NCI-H748 treated with DMSO at 0.1 percent for 48 hours (cell line): Measurements from ENCODE around the gene CDC42BPA.
"Not testable (repeated sequence)": the region's sequence is repeated elsewhere in the genome, so short reads cannot be mapped to it uniquely, and the experiment has no call there.

Source experiments
- DNase-seq: peaks from one replicate; lab custom pipeline; 2025; lab: John Stamatoyannopoulos, UW

CDC42BPA gene

GRCh38 chr1:226960944-226961765 lies 357.1 kb downstream of the CDC42BPA start:
- DNase-seq: no peak

- DNase-seq: no peak
Observed at GRCh38 chr1:226960256-226960655, 358.0 kb downstream of the CDC42BPA start.

- DNase-seq: no peak
Observed at GRCh38 chr1:226958300-226958699, 360.0 kb downstream of the CDC42BPA start.

DNA sequence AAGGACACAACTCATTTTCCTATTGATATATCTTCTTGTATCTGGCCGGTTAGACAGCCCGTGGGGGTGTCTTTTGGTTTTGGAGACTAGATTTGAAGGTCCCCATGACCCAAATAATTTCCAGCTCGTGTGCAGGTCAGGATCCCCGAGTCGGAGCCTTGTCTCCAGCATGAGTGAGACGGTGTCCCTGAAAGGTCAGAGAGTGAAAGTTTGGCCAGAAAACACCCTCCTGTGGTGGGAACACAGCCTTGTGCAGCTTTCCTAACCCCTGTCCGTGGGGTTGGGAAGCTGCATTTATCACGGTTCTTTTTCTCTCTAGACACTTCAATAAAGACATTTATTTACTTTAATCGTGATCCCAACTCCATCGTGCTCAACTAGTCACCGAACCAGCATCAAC lies 360.6 kb downstream of the CDC42BPA start:
- no peak for DNase-seq

- DNase-seq: no peak
Observed at GRCh38 chr1:226956942-226957713, 361.2 kb downstream of the CDC42BPA start.

DNA sequence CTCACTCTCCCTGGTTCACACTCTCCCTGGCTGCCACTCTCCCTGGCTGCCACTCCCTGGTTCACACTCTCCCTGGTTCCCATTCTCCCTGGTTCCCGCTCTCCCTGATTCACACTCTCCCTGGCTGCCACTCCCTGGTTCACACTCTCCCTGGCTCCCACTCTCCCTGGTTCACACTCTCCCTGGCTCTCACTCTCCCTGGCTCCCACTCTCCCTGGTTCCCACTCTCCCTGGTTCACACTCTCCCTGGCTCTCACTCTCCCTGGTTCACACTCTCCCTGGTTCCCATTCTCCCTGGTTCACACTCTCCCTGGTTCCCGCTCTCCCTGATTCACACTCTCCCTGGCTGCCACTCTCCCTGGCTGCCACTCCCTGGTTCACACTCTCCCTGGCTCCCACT lies 362.4 kb downstream of the CDC42BPA start:
- not testable (repeated sequence) for DNase-seq

DNA sequence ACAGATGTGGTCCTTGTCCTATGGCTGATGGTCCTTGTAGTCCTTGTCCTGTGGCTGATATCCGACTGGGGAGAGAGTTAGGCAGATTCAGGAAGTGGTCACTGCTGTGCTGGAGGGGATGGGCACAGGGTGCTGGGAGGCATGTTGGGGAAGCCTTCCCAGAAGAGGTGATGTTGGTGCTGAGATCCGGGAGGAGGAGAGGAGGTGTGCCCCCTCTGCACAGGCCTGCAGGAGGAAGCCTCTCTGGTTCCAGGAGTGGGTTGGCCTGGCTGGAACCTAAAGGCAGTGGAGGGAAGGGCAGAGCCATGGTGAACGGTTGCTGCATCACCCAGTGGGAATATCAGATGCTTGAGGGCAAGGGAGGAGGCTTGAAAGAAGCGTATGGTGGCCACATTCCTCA lies 363.5 kb downstream of the CDC42BPA start:
- no peak for DNase-seq

- DNase-seq: no peak
Observed at GRCh38 chr1:226954337-226954736, 364.0 kb downstream of the CDC42BPA start.

GRCh38 chr1:226953175-226953800 lies 365.0 kb downstream of the CDC42BPA start:
- no peak for DNase-seq

DNA sequence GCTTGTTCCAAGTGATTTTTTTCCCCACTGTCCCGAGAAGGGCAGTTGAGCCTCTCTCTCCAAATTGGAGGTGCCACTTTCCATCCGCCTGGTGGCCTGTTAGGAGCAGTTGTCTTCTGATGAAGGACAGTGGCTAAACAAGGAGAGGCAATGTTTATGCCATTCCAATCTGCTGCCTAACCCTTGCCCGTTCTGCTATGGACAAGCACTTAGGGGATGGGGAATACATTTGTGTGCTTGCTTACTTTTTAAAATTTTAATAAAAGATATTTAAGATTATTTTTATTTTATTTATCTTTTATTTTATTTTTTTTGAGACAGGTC lies 366.2 kb downstream of the CDC42BPA start:
- DNase-seq: no peak

- DNase-seq: no peak
Observed at GRCh38 chr1:226951286-226952117, 366.8 kb downstream of the CDC42BPA start.

DNA sequence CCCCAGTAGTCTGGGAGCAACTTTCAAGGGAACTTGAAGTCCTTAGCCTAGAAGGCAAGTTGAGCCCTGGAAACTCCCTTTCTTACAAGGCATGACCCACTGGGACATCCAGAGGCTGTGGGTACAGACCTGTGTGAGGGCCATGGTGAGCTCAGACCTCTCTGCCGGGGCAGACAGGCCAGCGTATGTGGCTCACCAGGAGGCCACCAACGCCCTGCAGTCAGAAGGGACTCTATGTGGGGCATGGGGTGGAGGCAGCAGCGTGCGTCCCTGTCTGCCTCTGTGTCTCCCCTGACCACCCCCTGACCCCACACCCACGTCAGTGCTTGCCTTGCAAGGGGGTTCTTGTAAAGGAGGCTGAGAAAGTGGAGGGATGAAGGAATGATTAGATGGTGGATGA lies 367.4 kb downstream of the CDC42BPA start:
- no peak for DNase-seq

GRCh38 chr1:226950316-226950715 lies 368.0 kb downstream of the CDC42BPA start:
- DNase-seq: no peak

DNA sequence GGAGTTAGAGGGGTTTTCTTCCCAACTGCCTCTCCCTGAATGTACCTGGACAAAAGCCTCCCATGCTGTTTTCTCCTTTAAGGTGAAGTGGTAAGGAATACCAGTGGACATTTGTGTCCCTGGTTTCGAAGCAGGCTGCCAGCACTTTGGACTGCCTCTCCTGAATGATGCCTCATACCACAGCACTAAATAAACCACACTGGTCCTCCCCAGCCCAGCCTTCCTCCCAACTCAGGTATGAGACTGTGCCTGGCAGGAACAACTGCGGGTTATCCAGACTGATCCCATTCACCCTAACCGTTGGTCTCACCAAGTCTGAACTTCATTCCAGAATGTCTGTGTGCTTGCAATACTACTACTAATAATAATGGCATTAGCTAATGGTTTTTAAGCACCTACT lies 368.9 kb downstream of the CDC42BPA start:
- no peak for DNase-seq

DNA sequence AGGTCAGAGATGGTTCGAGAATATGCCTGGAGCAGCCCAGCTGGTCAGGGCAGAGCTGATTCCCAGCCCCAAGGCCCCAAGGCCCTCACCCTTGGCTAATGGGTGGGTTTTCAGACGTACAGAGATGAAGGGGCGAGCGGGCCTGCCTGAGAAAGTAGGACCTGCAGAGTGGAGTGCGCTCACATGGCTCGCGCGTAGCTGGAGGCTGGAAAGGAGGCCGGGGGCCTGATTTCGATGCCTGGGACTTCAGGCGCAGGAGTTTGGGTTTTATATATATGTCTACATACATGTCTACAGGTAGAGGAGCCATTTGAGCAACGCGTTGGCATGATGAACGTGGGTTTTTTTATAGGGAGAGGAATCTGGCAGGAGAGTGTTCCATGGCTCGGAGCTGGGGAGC lies 369.3 kb downstream of the CDC42BPA start:
- no peak for DNase-seq

GRCh38 chr1:226948480-226948879 lies 369.8 kb downstream of the CDC42BPA start:
- no peak for DNase-seq

GRCh38 chr1:226948051-226948450 lies 370.2 kb downstream of the CDC42BPA start:
- DNase-seq: no peak

- DNase-seq: no peak
Observed at GRCh38 chr1:226946841-226947240, 371.5 kb downstream of the CDC42BPA start.

- DNase-seq: no peak
Observed at GRCh38 chr1:226946285-226946684, 372.0 kb downstream of the CDC42BPA start.

GRCh38 chr1:226945858-226946245 lies 372.4 kb downstream of the CDC42BPA start:
- DNase-seq: no peak

GRCh38 chr1:226945106-226945857 lies 373.0 kb downstream of the CDC42BPA start:
- DNase-seq: no peak
